ENCODE measurements around the gene GALP.

- TF ChIP-seq CTCF (IDR thresholded peaks at IDR 0.05; ENCODE audit: insufficient read depth, low read length, poor library complexity, severe bottlenecking) (no peak), EZH2phosphoT487 (conservative IDR thresholded peaks at IDR 0.05; ENCODE audit: low read length) (no peak)
These were observed 27.7 kb upstream of the GALP start for GRCh38 chr19:56148096-56148495.

Data from SU-DHL-6 (cell line).